CD4-positive, alpha-beta T cell treated with Interleukin-15 for 1 hour (primary cell): ENCODE measurements around the gene SLC7A10.

Experiments
- DNase-seq: peaks from one replicate; pipeline ENCODE4 v3.0.0-alpha.2; 2020

The SLC7A10 gene

GRCh38 chr19:33225458-33225926, at the start of gene SLC7A10:
TSS of gene SLC7A10 (minus strand) at chr19:33225850. CDS start at chr19:33225703, 147 bp downstream.
- DNase-seq, result no peak

DNA sequence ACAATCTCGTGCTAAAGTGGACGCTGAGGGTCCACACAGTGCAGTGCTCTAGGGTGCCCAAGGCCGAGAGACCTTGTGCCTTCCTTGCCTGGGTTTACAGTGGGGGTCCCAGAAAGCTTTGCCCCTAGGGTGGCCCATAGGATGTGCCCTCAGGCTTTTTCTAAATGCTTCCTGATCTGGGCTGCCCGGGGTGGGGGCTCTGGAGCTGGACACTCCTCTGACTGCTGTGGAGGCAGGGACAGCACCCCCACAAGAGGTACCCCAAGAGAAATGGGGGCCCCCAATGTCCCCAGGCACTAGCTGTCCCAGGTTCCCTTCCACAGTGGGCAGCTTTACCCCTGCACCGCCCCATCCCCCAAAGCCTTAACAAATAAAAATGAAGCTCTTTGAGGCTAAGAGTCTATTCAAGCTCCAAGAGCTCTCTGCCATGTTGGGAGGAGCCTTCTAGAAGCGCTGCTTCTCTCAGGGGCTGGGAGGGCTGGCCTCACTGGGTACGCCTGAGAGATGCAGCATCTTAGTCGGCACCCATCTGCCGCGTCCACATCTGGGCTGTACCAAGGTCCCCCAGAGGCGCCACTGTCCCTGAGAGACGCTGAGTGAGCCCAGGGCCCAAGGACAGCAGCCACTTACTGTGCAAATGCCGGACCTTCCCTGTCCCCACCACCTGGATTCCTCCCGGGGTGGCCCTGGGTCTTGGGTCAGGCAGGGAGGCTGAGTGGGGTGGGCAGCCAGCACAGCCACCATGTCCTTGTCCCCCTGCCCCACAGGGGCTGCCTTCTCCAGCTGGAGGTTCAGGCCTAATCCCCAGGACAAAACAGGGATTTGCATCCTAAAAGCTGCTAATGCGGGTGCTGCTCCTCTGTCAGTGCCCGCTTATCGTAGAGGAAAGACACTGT, 49.3 kb upstream of the SLC7A10 start:
- no peak for DNase-seq

DNA sequence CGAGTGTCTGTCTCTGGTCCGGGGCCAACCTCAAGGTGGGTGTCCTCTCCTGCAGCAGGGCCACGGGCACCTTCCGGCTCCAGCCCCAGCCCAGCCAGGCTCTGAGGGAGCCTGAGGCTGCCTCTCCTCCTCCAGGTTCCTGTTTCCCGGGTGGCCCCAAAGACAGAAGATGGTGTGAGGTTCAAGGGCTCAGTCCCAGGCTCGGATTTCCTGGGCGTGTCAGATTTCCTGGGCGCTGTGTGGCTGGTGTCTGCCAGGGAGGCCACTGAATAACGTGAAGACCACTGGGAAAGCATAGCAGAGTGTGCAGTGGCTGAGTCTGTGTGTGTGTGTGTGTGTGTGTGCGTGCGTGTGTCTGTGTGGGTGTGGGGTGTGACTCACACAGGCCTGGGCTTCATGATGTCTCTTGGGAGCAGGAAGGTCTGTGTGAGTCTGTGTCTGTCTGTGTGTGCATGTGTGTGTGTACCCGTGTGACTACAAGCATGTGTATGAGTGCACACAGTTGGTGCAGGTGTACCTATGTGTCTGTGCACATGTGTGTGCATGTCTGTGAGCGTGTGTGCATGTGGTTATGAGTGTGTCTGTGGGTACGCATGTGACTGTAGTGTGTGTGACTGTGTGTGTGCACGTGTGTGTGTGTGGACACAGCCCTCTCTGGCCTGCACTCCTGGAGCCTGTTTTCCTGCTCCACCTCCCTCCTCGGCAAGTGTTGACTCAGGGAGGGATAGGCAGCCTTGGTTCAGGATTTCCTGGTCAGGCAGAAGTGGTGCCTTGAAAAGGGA, 48.4 kb upstream of the SLC7A10 start:
- peak; percentile 56 for DNase-seq

GRCh38 chr19:33273065-33273736, 47.6 kb upstream of the SLC7A10 start:
- no peak for DNase-seq

- no peak for DNase-seq
Observed at GRCh38 chr19:33271246-33272021, 45.8 kb upstream of the SLC7A10 start.

DNA sequence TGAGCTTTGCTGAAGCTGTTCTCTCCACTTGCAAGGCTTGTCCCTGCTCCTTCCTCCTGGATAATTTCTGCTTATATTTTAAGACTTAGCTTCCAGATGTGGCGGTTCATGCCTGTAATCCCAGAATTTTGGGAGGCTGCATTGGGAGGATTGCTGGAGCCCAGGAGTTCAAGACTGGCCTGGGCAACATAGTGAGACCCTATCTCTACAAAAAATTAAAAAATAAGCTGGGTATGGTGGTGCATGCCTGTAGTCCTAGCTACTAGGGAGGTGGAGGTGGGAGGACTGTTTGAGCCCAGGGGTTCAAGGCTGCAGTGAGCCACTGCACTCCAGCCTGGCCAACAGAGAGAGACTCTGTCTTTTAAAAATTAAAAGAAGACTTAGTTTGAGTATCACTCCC, 45.1 kb upstream of the SLC7A10 start:
- no peak for DNase-seq

GRCh38 chr19:33269016-33269415, 43.4 kb upstream of the SLC7A10 start:
- DNase-seq, result no peak

DNA sequence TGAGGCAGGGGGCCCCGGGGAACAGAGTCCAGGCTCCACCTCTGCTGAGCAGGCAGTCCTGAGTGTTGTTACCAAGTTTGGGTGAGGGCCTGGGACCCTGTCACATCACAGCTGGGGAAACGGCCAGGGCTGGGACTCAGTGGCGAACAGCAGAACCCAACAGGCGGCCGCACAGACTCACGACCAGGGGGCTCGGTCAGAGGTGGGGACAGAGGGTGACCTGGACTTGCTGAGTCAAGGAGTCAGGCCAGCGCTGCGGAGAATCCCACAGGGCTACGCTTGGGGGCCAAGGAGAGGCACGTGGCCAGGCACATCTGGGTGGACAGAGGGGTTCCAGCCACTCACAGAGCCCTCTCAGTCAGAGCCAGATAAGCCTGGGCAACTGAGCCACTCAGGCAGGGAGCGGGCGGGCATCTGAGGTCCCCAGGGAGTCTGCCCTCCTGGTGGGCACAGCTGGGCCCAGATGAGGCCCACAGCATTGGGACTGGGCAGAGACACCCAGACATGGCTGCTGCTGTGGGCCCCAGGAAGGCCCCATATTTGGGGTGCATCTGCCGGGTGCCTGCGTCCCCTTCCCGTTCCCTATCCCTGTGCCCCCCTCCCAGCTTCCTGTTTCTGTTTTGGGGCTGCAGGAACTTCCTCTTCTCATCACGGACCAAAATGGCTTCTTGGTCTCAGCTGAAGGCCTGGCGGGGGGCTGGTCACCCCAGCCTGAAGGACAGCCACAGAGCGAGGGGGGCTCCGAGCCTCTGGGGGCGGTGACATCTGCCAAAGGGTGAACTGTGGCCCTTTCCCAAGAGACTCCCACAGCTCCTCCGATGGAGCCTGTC, 42.7 kb upstream of the SLC7A10 start:
- DNase-seq, result peak; percentile 34

GRCh38 chr19:33267706-33268105, 42.1 kb upstream of the SLC7A10 start:
- no peak for DNase-seq

- DNase-seq, result no peak
Observed at GRCh38 chr19:33266974-33267484, 41.4 kb upstream of the SLC7A10 start.

- no peak for DNase-seq
Observed at GRCh38 chr19:33264881-33265445, 39.3 kb upstream of the SLC7A10 start.

GRCh38 chr19:33263325-33264023, 37.8 kb upstream of the SLC7A10 start:
- DNase-seq, result no peak

DNA sequence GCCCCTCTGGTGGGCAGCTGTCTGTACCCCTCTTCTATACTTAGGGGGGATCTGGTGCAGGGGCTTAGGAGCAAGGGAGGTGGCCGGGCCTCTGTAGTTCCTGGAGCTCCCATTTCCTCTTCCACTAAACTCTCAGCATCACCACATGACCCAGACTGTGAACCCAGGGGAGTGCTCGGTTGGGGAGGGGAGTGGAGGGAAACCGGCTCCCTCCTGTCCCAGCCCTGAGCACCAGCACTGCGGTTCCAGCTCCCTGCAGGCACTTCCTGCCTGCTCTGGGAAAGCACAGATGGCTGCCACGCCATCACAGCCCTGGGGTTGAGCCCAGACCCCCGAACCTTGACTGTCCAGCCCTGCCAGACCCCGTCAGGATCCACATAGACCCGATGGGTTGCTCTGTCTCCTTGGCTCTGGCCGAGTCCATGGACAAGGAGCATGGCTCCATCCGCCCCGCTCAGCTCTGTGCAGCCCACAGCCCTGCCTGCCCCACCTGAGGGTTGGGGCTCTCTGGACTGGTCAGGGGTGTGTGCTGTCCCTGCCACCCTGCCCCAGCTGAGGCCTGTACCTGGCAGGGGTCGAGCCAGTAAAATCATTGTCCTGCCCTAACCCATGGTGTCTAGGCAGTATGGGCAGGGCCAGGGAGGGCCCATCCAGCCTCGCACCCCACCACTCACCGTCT, 36.0 kb upstream of the SLC7A10 start:
- no peak for DNase-seq

DNA sequence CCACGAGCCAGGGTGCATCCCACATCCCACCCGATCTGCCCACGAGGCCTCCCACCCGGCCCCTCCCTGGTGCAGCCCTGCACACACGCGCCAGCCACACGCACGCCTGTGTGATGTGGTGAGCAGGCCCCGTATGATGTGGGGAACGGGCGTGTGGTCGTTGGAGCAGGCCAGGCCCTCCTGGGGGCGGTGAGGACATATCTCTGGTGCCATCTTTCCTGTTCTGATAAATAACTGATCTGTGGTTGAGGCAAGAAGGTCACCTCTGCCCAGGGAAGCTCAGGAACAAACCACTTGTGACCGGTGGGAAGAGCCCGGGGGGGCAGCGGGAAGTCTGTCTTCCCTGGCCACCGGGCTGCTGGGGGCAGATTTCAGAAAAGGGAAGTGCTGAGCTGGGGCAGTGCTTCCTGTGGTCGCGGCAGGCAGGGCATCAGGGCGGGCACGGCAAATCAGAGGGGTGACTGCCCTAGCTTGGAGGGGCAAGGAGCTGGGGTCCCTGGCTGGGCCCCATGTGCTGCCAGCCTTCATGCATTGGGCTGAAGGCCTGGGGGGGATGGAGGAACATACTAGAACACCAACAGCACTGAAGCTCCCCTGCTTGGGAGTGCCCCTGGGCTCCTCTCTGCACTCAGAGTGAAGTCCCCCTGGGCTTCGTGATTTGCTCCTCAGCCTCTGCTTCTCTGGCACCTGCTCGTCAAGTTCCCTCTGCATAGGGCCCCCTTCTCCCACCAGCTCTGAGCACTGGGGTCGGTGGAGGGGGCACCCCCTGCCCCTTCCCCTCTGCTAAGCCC, 35.2 kb upstream of the SLC7A10 start:
- DNase-seq, result peak; percentile 26

DNA sequence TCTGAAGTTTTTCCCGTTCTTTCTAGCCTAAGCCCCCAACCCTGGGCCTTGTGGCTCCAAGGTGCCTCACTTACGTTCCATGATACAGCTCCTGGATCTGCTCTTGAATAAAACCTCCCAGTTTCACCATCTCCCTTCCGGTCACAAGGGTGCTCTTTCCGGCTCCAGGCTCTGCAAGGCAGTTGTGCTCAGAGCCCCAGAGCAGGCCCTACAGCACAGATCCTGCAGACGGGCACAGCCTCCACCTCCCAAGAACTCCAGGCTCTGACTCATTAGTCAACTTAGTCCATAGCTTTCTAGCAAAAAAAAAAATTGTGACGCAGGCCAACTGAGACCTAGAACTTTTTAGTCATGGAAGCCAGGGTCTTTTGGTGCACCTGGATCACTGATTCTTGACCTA, 33.9 kb upstream of the SLC7A10 start:
- DNase-seq, result peak; percentile 40

DNA sequence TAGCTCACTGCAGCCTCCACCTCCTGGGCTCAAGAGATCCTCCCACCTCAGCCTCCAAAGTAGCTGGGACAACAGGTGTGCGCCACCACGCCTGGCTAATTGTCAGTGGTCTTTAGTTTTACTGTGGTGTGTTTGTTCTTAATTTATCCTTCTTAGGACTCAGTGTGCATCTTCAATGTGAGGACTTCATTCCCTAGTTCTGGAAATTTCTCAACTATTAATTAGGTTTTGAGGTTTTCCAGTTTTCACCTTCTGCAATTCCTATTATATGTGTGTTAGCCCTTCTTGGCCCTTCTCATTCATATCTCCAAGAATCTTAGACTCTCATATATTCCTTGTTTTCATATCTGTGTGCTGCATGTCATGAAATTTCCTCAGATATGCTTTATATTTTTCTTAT, 32.2 kb upstream of the SLC7A10 start:
- no peak for DNase-seq

DNA sequence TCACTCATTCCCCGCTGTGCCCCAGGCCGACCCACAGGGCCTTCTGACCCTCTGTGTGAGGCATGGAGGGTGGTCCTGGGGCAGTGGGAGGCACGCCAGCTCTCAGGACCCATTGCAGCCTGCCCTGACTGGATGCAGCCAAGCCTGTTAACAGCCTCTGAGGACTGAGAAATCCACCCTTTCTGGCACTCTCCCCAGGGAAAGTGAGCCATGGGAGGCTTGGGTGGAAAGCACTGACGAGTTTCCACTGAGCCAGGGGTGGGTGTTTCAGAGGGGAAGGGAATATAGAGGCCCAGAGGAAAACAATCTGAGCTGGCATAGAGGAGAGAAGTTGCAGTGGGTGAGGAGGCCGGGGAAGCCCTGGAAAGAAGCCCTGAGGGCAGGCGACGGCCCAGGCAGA, 30.6 kb upstream of the SLC7A10 start:
- DNase-seq, result no peak

DNA sequence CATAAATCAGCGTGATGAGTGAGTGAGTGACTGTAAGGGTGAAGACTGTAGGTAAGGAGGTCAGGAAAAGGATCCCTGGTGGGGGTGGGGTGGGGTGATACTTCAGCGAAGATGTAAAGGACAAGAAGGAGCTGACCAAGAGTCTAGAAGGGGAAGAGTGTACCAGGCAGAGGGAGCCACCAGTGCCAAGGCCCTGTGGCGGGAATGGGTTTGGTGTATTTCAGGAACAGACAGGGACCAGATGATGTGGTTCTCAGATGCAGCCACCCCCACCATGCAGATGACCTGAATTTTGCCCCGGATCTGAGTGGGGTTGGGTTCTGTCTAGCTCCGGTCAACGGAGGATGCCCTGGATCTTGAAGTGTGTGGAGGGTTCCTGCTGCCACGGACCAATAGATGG, 30.1 kb upstream of the SLC7A10 start:
- no peak for DNase-seq
